PC-9 (cell line): Measurements from ENCODE around the gene NRDC.

Source experiments
- EZH2 ChIP-seq: fragments of 200-600 bp; sonication (generic); IDR thresholded peaks from 2 replicates; pipeline ENCODE4 v1.8.0; 2017; ENCODE audit warnings: antibody characterized with exemption, low read depth
- TF ChIP-seq, protein P1 (sequence below): fragments of 200-600 bp; sonication (generic); conservative IDR thresholded peaks from 2 replicates; pipeline ENCODE4 v1.6.1; 2017; ENCODE audit warnings: mixed run types, antibody characterized with exemption, mild to moderate bottlenecking, moderate library complexity

DNA sequence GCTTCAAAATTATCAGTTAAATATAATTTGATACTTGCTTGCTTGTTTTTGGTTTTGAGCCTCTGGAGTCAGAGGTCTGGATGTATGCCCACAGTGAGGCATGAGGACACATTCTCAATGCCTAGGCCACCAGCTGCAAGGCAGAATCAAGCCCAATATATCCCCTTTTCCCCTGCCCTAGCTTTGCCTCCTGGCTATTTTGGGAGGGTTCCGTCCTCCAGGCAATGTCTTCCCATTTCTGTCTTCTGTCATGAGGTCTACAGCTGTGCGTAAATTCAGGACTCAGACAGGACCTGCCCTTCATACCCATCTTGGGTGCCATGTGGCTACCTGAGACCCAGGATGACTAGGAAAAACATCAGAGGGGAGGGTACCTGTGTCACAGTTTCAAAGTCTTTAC, 19.2 kb downstream of the NRDC start:
- TF ChIP-seq, protein P1, sequence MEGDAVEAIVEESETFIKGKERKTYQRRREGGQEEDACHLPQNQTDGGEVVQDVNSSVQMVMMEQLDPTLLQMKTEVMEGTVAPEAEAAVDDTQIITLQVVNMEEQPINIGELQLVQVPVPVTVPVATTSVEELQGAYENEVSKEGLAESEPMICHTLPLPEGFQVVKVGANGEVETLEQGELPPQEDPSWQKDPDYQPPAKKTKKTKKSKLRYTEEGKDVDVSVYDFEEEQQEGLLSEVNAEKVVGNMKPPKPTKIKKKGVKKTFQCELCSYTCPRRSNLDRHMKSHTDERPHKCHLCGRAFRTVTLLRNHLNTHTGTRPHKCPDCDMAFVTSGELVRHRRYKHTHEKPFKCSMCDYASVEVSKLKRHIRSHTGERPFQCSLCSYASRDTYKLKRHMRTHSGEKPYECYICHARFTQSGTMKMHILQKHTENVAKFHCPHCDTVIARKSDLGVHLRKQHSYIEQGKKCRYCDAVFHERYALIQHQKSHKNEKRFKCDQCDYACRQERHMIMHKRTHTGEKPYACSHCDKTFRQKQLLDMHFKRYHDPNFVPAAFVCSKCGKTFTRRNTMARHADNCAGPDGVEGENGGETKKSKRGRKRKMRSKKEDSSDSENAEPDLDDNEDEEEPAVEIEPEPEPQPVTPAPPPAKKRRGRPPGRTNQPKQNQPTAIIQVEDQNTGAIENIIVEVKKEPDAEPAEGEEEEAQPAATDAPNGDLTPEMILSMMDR: no peak
- TF ChIP-seq EZH2: no peak
